Ovary (tissue), 9 donors: Measurements from ENCODE around the gene RETN. TPM values are rescaled to one million over a fixed set of nuclear protein-coding genes. Genes with fewer than 3 reads are reported as not detected.

Source experiments
- DNase-seq, 5 donors: peaks; one replicate each; pipeline ENCODE4 v3.0.0-alpha.2; 2019 to 2020
- H3K27ac ChIP-seq, 2 donors: fragments of 200-600 bp; one replicate each; pipeline versions ENCODE4 v1.5.1 to v1.8.0; 2019 to 2022
- H3K27me3 ChIP-seq: fragments of 200-600 bp; one replicate; pipeline ENCODE4 v1.8.0; 2022
- H3K36me3 ChIP-seq: fragments of 200-600 bp; sonication (generic); one replicate; pipeline ENCODE4 v1.5.1; 2019
- H3K4me1 ChIP-seq: one replicate; pipeline ENCODE4 v1.8.1; 2013; ENCODE audit warnings: mild to moderate bottlenecking, moderate library complexity; ENCODE audit not compliant: insufficient read depth
- H3K4me3 ChIP-seq: fragments of 200-600 bp; sonication (generic); one replicate; pipeline ENCODE4 v1.5.1; 2017
- H3K9me3 ChIP-seq, 2 donors: fragments of 200-600 bp in 1 of 2; sonication (generic) in 1 of 2; one replicate each; pipeline versions ENCODE4 v1.5.1 to v1.8.1; 2013 to 2019; ENCODE audit warnings: mild to moderate bottlenecking in 1 of 2, moderate library complexity in 1 of 2
- CTCF ChIP-seq, 3 donors: fragments of 450-650 bp in 2 of 3; fragments of 200-600 bp in 1 of 3; IDR thresholded peaks; one replicate each; pipeline versions ENCODE4 v1.5.1 to v1.8.0; 2016 to 2022; ENCODE audit warnings: antibody characterized with exemption in 3 of 3, mild to moderate bottlenecking in 1 of 3
- EP300 ChIP-seq: sonication (generic); formaldehyde crosslinking; IDR thresholded peaks from one replicate; pipeline ENCODE4 v1.6.1; 2017; ENCODE audit warnings: antibody characterized with exemption
- POLR2A ChIP-seq: fragments of 450-650 bp; IDR thresholded peaks from one replicate; pipeline ENCODE4 v1.6.1; 2017; ENCODE audit warnings: antibody characterized with exemption, mild to moderate bottlenecking, moderate library complexity
- WGBS, 3 donors: extraction: QIAGEN DNeasy Blood & Tissue Kit in 1 of 3; methylation state at CpG; one replicate each; pipeline versions ENCODE4 v1.1.5 to v1.1.7; 2013 to 2017; 5-methylcytosine and 5-hydroxymethylcytosine counted together
- intact Hi-C, 4 donors: fragments of 100-400 bp; cut with DNase I; formaldehyde crosslinking; loops; one replicate each; pipeline versions ENCODE4 v1.11.0 to v1.15.1; 2022 to 2023
- polyA plus RNA-seq, 2 donors: library from polyadenylated mRNA; stranded (reverse); fragments of 200-250 nt in 1 of 2; fragments of 350-450 nt in 1 of 2; fragmentation: Illumina TruSeq in 1 of 2; extraction: RNeasy Lipid Tissue Mini Kit (QIAGEN cat#74804) in 1 of 2; gene quantifications; one replicate each; pipeline ENCODE4 v1.2.3, GENCODE V29; 2013 to 2014
- total RNA-seq, 7 donors: library from RNA; depleted of rRNA in 2 of 7; stranded (reverse); fragments of >200 nt in 2 of 7; fragmentation: NEBNext Ultra II Directional in 3 of 7; extraction: Animal tissue kit (Norgen Biotek cat#: 25700) in 3 of 7; gene quantifications; one replicate each; pipeline versions ENCODE4 v1.1.0 to v1.2.4, GENCODE V29; 2016 to 2023
- donor health status: DM: no; HTN: no; CAD: no; lungs with moderate emphysema.
- donor health status: DM: no; HTN: no; CAD: no.
- donor health status: Bipolar disorder and iron deficiency.
- donor health status: DM: yes; HTN: yes; CAD: no.
- donor health status: DM: no; HTN: no; CAD: no.
- donor health status: DM: yes; HTN: yes; CAD: no.

Gene RETN
- total and polyA plus RNA-seq, 9 donors: 0.46 to 0.52 (median 0.48) TPM; not detected in 6

GRCh38 chr19:7670150-7670783, 1.4 kb downstream of the RETN start:
- Histone ChIP-seq H3K4me3 (no peak overlapping the region), H3K27me3 (no peaks in the 10 kb centered on the region)
- intact Hi-C loops: loop anchor here in 1 of 4 donors (10.0 kb wide), 1 partner anchor 315 kb away; no protein-coding TSS in a partner anchor

DNA sequence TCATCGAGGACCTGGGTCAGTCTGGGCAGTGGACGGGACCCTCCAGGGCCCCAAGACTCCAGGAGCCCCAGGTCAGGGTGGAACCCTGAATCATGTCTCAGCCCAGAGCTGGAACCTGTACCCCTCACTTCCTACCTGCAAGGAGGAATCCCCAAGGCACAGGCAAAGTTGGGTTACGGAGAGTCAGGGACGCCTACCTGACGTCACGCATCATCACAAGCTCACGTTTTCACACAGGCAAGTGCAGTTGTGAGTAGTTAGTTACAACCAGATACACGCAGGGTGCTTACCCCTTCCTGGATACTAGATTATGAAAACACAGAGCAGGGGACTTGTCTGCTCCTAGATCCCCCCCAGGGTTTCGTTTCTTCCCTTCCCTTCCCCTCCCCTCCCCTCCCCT, 1.9 kb downstream of the RETN start:
- no peaks in the 10 kb centered on the region for H3K27me3 ChIP-seq
- 15 to 30% (median 29%) methylated on average over 9 of the region's 9 CpGs for WGBS, 3 donors
- H3K36me3 ChIP-seq: no peaks in the 10 kb centered on the region
- intact Hi-C loops: loop anchor here in 1 of 4 donors (10.0 kb wide), 1 partner anchor 316 kb away; no protein-coding TSS in a partner anchor
- H3K4me1 ChIP-seq: no peaks in the 10 kb centered on the region
- no peaks in the 10 kb centered on the region for H3K9me3 ChIP-seq
- TF ChIP-seq CTCF (IDR thresholded peaks at IDR 0.05) (no peak), POLR2A (no peak), EP300 (no peak)
- H3K4me3 ChIP-seq: no peak overlapping the region
- DNase-seq: no peak
- no peak overlapping the region for H3K27ac ChIP-seq

More at GRCh38 chr19:7670150-7670783, 1.4 kb downstream of the RETN start:
- Histone ChIP-seq H3K4me1 (no peaks in the 10 kb centered on the region), H3K27ac (no peak overlapping the region), H3K9me3 (no peaks in the 10 kb centered on the region), H3K36me3 (no peaks in the 10 kb centered on the region)
- WGBS, 3 donors: 1% methylated on average over 31 to 43 of the region's 43 CpGs
- DNase-seq: no peak
- TF ChIP-seq POLR2A (no peak), CTCF (IDR thresholded peaks at IDR 0.05) (no peak)

DNA sequence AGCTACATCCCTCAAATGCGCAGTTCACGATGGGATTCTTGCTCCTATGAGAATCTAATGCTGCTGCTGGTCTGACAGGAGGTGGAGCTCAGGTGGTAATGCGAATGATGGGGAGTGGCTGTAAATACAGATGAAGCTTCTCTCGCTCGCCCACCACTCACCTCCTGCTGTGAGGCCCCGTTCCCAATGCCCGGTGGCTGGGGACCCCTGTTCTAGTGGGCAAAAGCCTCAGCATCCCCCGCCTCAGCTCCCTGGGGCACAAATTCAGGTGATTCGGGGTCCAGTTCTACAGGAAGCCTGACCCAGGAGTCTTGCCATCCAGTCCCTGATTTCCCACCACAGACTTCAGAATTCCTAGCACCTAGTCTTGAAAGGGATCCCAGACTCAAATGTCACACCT, 3.7 kb downstream of the RETN start:
- WGBS, 3 donors: 39 to 47% (median 42%) methylated on average over 9 of the region's 9 CpGs
- intact Hi-C loops: loop anchor here in 1 of 4 donors (10.0 kb wide), 1 partner anchor 318 kb away; no protein-coding TSS in a partner anchor
- no peak overlapping the region for H3K4me3 ChIP-seq
- TF ChIP-seq EP300 (no peak), CTCF (IDR thresholded peaks at IDR 0.05) (no peak), POLR2A (no peak)
- H3K36me3 ChIP-seq: no peaks in the 10 kb centered on the region
- DNase-seq: no peak
- H3K4me1 ChIP-seq: no peaks in the 10 kb centered on the region
- no peak overlapping the region for H3K27ac ChIP-seq
- H3K27me3 ChIP-seq: no peaks in the 10 kb centered on the region
- no peaks in the 10 kb centered on the region for H3K9me3 ChIP-seq

DNA sequence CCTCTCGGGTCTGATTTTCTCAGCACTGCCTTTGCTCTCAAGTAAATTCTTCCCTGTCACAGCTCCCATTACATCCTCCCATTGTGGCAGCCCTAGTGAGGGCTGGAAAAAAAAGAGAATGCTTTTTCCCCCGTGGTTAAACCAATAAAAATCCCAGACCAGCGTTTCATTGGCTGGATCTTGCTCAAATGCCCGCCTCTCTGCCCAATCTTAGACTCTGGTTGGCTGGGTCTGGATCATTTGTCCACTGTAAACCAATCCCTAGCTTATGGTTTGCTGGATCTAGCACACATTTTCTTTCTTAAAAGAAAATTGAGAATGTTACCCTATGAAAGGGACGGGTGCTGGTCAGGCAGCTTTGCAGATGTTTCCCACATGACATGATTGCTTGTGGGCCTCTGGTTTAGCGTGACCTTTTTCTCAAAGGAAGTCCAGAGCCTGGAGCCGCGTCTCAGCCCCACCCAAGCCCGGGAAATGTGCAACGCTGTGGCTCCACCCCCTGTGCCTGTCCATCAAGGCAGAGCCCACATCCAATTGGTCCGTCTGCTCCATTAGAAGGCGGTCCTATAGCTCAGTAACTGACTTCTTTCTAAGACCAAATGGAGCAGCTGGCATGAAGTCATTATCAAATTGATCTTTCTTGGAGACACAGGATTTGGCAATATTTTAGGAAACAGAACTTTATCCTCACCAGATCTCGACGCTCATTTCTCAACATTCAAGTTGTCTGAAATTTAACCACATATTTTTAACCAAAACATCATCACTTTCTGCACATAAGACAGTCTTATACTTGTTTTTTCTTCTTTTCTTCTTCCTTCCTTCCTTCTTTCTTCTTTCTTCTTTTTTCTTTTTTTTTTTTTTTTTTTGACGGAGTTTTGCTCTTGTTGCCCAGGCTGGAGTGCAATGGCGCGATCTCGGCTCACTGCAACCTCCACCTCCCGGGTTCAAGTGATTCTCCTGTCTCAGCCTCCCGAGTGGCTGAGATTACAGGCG, 5.5 kb downstream of the RETN start:
- intact Hi-C loops: loop anchor here in 2 of 4 donors (5.0 to 10.0 kb wide), 2 partner anchors 317 to 320 kb away; no protein-coding TSS in a partner anchor
- no peaks in the 10 kb centered on the region for H3K4me1 ChIP-seq
- no peak overlapping the region for H3K4me3 ChIP-seq
- H3K27ac ChIP-seq: no peak overlapping the region
- H3K36me3 ChIP-seq: no peaks in the 10 kb centered on the region
- H3K9me3 ChIP-seq: no peaks in the 10 kb centered on the region
- H3K27me3 ChIP-seq: no peaks in the 10 kb centered on the region
- DNase-seq: no peak
- 50 to 54% (median 53%) methylated on average over 18 to 21 of the region's 21 CpGs for WGBS, 3 donors
- TF ChIP-seq POLR2A: no peak
- no peak for TF ChIP-seq CTCF (IDR thresholded peaks at IDR 0.05)
